Measurements from ENCODE around the gene MEOX1.
A peak's percentile ranks its signal among the peaks of the same experiment; 100 is the strongest.
"Not testable (repeated sequence)": the region's sequence is repeated elsewhere in the genome, so short reads cannot be mapped to it uniquely, and the experiment has no call there.

MEOX1 gene

GRCh38 chr17:43616852-43617251 lies 44.9 kb downstream of the MEOX1 start:
- no peak for DNase-seq (ENCODE audit: low spot score)

DNA sequence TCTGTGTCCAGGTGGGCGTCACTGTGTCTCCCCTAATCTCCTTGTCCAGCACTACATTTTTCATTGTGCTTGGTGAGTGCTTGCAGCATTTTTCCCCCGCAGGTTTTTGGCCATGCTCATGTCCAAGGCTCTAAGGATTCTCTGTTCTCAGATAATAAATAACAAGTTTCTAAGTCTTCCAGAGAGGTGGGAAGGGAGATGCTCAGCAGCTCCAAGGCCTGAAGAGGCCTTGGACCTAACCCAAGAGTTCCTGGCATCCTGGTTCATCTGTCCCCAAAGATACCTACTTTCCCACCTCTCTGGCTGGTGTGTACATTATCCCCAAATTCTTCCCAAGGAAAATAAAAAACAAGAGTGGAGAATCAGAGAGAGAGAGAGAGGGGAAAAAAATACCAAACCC lies 45.3 kb downstream of the MEOX1 start:
- no peak for DNase-seq (ENCODE audit: low spot score)

- DNase-seq (ENCODE audit: low spot score): no peak
Observed at GRCh38 chr17:43616029-43616351, 45.7 kb downstream of the MEOX1 start.

DNA sequence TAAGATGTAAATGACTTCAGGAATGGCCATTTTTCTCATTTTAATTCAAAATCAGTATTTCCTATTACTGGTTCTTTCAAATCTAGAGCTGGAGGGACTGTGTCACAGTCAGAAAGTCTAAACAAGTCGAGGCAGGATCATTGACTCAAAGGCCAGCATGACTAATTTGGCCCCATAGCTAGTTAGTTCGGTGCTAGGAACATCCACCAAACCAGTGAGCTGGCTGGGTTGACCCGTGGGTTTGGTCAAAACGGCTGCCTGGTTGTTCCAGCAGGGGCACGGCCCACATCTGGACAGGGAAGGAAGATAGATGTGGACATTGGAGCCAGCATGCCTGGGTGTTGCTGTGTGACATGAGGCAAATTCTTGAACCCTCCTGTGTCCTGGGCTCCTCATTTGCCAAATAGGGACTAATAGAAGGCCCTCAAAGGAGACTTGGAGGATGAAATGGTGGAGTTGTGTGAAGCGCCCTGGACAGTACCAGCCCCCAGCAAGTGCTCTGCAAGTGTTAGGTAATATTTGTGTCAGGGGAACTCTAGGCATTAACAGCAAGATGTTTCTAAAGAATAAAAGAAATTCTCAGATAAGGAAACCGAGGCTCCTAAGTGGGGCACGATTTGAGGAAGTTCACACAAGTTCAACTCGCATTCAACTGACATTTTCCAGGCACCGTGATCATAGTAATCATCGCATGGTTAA lies 46.2 kb downstream of the MEOX1 start:
- DNase-seq (ENCODE audit: low spot score): no peak

DNA sequence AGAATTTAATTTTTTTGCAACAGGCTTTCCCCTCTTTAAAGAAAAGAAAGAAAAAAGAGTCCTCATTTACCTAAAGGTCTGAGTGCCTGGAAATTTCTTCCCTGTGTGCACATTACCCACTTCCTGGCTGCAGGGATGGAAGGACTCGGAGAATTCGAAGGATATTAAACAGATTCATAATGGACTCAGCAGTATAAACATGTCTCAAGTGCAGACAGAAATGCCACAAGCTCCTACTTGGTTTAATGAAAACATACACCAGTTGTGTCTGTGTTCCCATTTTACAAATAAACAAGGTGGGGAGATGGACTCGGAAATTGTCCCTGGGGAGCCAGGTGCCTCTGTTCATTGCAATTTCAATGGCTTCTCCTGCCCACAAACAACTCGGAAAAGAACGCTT lies 47.2 kb downstream of the MEOX1 start:
- DNase-seq (ENCODE audit: low spot score): no peak

DNA sequence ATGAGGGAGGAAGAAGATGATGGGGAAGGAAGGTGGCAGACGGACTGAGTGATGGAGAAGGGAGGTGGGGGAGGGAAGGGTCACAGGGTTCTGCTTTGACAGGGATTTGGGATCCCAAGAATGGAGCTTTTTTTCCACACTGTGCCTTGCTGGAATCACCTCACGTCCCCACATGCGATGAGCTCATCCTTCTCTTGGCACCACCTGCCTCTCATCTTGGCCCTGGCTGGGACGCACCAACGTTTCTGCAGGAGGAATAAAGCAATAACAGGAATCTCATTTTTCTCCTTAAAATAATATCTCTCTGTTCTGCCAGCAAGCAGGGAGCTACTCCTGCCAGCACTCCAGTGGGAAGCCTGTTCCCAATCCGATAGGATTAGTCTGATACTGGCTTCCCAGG lies 47.8 kb downstream of the MEOX1 start:
- DNase-seq (ENCODE audit: low spot score): no peak

- no peak for DNase-seq (ENCODE audit: low spot score)
Observed at GRCh38 chr17:43612515-43612914, 49.2 kb downstream of the MEOX1 start.

DNA sequence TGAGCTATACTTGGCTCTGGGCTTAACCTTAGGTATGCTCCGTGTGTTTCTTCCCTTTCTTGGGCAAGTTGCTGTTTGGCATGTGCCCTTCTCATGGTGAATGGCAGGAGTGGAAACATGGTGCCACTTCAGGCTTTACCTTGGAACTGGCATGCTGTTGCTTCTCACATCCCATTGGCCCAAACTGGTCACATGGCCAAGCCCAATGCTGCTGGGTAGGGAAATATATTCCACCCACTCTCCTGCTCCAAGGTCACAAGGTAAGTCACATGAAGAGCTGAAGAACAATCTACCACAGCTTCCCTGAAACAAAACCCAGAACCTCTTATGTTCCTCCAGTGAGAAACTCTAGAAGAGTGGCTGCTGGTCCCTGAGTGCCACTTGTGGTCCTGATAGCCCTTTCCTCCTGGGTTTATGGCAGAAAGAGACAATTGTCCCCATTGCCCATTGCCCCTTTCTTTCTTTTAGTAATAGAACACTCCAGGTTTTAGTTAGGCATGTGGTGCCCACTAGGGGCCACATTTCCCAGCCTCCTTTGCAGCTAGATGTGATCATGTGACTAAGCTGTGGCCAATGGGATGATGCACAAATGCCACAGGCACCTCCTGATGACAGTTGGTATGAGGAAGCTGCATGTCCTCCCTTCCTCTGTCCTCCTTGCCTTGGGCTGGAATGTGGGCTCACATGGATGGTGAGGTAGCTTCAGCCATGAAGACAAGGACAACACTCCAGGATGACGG lies 50.3 kb downstream of the MEOX1 start:
- no peak for DNase-seq (ENCODE audit: low spot score)

GRCh38 chr17:43609613-43610385 lies 51.9 kb downstream of the MEOX1 start:
- DNase-seq (ENCODE audit: low spot score): no peak

DNA sequence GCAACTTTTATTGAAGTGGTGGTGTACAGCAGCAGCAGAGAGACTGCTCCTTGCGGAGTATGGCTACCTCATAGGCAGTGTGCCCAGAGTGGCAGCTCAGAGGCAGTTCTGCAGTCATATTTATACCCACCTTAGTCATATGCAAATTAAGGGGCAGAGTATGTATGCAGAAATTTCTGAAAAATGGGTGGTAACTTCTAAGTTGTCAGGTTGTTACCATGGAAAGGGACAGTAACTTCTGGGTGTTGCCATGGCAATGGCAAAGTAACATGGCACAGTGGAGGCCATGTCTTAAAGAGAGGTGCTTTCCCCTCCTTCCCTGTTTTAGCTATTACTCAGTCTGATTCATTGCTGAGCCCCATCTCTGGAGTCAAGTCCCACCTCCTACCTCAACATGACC lies 53.4 kb downstream of the MEOX1 start:
- DNase-seq (ENCODE audit: low spot score): peak; percentile 53

- no peak for DNase-seq (ENCODE audit: low spot score)
Observed at GRCh38 chr17:43604549-43604948, 57.2 kb downstream of the MEOX1 start.

GRCh38 chr17:43603321-43603720 lies 58.4 kb downstream of the MEOX1 start:
- no peak for DNase-seq (ENCODE audit: low spot score)

DNA sequence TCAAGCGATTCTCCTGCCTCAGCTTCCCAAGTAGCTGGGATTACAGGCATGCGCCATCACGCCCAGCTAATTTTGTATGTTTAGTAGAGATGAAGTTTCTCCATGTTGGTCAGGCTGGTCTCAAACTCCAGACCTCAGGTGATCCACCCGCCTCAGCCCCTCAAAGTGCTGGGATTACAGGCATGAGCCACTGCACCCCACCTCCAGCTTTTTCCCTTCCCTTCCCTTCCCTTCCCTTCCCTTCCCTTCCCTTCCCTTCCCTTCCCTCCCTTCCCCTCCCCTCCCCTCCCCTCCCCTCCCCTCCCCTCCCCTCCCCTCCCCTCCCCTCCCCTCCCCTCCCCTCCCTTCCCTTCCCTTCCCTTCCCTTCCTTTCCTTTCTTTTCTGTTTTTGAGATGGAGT lies 59.2 kb downstream of the MEOX1 start:
- DNase-seq (ENCODE audit: low spot score): not testable (repeated sequence)

- DNase-seq (ENCODE audit: low spot score): no peak
Observed at GRCh38 chr17:43601280-43602039, 60.3 kb downstream of the MEOX1 start.

- peak; percentile 29 for DNase-seq (ENCODE audit: low spot score)
Observed at GRCh38 chr17:43599835-43600234, 61.9 kb downstream of the MEOX1 start.

DNA sequence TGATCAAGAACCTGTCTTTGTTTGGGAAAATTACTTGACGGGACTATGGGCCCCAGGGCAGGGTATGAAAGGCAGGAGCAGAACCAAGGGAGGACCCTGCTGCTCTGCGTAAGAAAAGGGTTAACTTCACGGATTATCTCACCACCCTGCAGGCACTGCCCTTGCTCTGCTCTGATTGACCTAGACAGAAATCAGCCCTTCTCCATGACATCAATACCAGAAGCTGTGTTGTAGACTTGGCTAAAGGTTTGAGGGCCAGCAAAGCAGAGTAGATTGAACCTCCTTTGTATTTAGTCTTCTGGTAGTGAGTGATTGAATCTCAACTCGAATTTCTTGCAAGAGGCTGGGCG lies 62.7 kb downstream of the MEOX1 start:
- DNase-seq (ENCODE audit: low spot score): no peak

GRCh38 chr17:43598357-43599045 lies 63.2 kb downstream of the MEOX1 start:
- no peak for DNase-seq (ENCODE audit: low spot score)

- DNase-seq (ENCODE audit: low spot score): no peak
Observed at GRCh38 chr17:43597624-43598356, 63.9 kb downstream of the MEOX1 start.

GRCh38 chr17:43595466-43595865 lies 66.3 kb downstream of the MEOX1 start:
- no peak for DNase-seq (ENCODE audit: low spot score)

DNA sequence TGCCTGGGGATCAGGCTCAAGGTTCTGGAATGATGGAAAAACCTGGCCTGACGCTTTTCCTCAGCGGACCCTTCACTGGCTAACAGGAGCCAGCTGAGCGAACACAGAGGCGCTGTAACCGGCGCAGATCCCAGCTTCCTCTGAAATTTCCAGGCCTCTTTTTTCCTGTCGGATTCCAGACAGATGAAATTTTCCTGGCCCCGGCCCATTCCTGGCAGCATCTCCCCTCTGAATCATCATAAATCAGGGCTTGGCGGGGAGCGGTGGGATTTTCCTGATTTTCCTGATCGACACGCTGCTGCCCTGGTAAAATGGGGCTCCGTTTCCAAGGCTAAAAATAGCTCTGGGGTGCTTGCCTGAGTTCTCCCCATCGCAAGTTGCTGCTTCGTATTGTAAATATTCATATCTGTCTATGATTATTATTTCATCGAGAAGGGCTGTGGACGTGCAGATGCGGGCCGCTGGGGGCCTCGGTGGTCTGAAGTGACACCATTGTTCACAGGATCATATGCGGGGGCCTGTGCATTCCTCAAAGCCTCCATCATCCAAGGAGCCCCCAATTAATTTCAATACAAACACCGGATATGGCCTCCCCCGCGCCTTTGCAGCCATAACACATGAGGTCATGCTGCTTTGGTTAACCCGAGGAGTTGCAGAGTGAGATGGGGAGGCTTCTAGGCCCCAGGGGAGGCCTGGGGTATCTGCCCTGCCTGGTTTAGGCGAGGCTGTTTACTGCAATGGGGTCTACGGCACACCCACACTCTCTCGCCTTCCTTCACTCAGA lies 69.8 kb downstream of the MEOX1 start:
- no peak for DNase-seq (ENCODE audit: low spot score)
